Measurements from ENCODE around the gene AGXT.

GRCh38 chr2:240847817-240848216 lies 20.8 kb upstream of the AGXT start:
- TF ChIP-seq CTCF (IDR thresholded peaks at IDR 0.05; ENCODE audit: insufficient read depth, low read length) (no peak), POLR2AphosphoS5 (IDR thresholded peaks at IDR 0.05; ENCODE audit: low read depth) (no peak)
